Measurements from ENCODE around the gene UFD1. TPM values are rescaled to one million over a fixed set of nuclear protein-coding genes. Genes with fewer than 3 reads are reported as not detected.

Gene UFD1
- total RNA-seq, 1 experiment from 2014 or later = 57.9 TPM

DNA sequence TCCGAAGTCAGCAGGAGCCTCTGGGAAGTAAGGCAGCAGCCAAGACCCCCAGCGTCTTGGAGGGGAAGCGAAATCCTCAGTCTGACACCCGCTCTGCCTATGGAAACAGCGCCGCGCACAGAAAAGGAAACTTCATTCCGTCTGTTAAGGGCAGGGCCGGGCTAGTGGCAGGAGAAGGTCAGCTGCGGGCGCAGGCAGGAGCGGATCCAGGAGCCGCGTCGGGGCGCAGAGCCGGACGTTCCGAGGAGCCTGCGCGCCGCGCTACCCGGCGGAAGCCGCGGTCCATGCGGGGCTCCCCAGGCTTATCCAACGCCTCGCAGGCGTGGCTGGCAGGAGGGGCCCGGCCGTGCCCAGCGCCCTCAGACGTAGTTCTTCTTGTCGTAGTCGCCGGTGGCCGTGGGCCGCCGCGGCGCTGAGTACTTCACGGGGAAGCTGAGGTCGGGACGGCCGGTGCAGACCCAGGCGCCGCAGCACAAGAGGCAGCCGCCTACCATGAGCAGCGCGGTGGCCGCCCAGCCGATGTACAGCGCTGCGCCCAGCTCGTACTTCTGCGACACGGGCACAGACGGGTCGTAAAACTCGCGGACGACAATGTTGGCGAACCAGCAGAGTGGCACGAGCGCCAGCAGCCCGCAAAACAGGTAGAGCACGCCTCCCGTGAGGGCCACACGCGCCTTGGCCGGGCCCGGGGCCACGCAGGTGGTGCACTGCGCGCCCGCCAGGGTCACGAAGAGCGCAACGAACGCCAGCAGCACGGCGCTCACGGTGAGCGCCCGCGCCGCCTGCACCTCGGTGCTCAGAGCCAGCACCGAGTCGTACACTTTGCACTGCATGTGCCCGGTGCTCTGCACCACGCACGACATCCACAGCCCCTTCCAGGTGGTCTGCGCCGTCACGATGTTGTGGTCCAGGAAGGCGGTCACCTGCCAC is 44.5 kb upstream of the UFD1 start (continued):
- TF ChIP-seq, protein P1, sequence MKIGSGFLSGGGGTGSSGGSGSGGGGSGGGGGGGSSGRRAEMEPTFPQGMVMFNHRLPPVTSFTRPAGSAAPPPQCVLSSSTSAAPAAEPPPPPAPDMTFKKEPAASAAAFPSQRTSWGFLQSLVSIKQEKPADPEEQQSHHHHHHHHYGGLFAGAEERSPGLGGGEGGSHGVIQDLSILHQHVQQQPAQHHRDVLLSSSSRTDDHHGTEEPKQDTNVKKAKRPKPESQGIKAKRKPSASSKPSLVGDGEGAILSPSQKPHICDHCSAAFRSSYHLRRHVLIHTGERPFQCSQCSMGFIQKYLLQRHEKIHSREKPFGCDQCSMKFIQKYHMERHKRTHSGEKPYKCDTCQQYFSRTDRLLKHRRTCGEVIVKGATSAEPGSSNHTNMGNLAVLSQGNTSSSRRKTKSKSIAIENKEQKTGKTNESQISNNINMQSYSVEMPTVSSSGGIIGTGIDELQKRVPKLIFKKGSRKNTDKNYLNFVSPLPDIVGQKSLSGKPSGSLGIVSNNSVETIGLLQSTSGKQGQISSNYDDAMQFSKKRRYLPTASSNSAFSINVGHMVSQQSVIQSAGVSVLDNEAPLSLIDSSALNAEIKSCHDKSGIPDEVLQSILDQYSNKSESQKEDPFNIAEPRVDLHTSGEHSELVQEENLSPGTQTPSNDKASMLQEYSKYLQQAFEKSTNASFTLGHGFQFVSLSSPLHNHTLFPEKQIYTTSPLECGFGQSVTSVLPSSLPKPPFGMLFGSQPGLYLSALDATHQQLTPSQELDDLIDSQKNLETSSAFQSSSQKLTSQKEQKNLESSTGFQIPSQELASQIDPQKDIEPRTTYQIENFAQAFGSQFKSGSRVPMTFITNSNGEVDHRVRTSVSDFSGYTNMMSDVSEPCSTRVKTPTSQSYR (CRISPR knock-in tag; IDR thresholded peaks at IDR 0.05) = 0 out of 2 replicates have a peak, but pooled peaks have one; percentile 26
- TF ChIP-seq, protein P2, sequence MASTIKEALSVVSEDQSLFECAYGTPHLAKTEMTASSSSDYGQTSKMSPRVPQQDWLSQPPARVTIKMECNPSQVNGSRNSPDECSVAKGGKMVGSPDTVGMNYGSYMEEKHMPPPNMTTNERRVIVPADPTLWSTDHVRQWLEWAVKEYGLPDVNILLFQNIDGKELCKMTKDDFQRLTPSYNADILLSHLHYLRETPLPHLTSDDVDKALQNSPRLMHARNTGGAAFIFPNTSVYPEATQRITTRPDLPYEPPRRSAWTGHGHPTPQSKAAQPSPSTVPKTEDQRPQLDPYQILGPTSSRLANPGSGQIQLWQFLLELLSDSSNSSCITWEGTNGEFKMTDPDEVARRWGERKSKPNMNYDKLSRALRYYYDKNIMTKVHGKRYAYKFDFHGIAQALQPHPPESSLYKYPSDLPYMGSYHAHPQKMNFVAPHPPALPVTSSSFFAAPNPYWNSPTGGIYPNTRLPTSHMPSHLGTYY (CRISPR knock-in tag; IDR thresholded peaks at IDR 0.05) = no peak
- TF ChIP-seq, protein P3, sequence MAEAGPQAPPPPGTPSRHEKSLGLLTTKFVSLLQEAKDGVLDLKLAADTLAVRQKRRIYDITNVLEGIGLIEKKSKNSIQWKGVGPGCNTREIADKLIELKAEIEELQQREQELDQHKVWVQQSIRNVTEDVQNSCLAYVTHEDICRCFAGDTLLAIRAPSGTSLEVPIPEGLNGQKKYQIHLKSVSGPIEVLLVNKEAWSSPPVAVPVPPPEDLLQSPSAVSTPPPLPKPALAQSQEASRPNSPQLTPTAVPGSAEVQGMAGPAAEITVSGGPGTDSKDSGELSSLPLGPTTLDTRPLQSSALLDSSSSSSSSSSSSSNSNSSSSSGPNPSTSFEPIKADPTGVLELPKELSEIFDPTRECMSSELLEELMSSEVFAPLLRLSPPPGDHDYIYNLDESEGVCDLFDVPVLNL (CRISPR knock-in tag; IDR thresholded peaks at IDR 0.05; ENCODE audit: borderline replicate concordance, low read depth) = no peak
- TF ChIP-seq SOX15 (CRISPR knock-in tag; IDR thresholded peaks at IDR 0.05) (no peak), HMGA2 (CRISPR knock-in tag; IDR thresholded peaks at IDR 0.05) (no peak), JUN (CRISPR knock-in tag; IDR thresholded peaks at IDR 0.05) (no peak), NFE2L1 (CRISPR knock-in tag; IDR thresholded peaks at IDR 0.05) (no peak), GTF2I (CRISPR knock-in tag; conservative IDR thresholded peaks at IDR 0.05) (no peak), FOXJ3 (CRISPR knock-in tag; IDR thresholded peaks at IDR 0.05; ENCODE audit: borderline replicate concordance) (no peak), JAZF1 (CRISPR knock-in tag; IDR thresholded peaks at IDR 0.05) (no peak), RELA (CRISPR knock-in tag; IDR thresholded peaks at IDR 0.05; ENCODE audit: borderline replicate concordance) (peak; percentile 15; the same call in 1 of the 2 replicates), FOXK1 (CRISPR knock-in tag; IDR thresholded peaks at IDR 0.05) (peak; percentile 72), HMGXB4 (CRISPR knock-in tag; IDR thresholded peaks at IDR 0.05) (no peak), USF2 (CRISPR knock-in tag; IDR thresholded peaks at IDR 0.05) (no peak), MAX (CRISPR knock-in tag; IDR thresholded peaks at IDR 0.05) (no peak), NR1H2 (CRISPR knock-in tag; IDR thresholded peaks at IDR 0.05) (no peak), ETV6 (CRISPR knock-in tag; IDR thresholded peaks at IDR 0.05) (no peak), PRDM15 (CRISPR knock-in tag; IDR thresholded peaks at IDR 0.05) (no peak; the same call in 1 of the 2 replicates), SP1 (CRISPR knock-in tag; conservative IDR thresholded peaks at IDR 0.05) (no peak), ZNF423 (CRISPR knock-in tag; IDR thresholded peaks at IDR 0.05) (no peak), TEAD4 (CRISPR knock-in tag; IDR thresholded peaks at IDR 0.05) (no peak)
- TF ChIP-seq, protein P4, sequence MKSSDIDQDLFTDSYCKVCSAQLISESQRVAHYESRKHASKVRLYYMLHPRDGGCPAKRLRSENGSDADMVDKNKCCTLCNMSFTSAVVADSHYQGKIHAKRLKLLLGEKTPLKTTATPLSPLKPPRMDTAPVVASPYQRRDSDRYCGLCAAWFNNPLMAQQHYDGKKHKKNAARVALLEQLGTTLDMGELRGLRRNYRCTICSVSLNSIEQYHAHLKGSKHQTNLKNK (CRISPR knock-in tag; IDR thresholded peaks at IDR 0.05) = no peak
- TF ChIP-seq, protein P5, sequence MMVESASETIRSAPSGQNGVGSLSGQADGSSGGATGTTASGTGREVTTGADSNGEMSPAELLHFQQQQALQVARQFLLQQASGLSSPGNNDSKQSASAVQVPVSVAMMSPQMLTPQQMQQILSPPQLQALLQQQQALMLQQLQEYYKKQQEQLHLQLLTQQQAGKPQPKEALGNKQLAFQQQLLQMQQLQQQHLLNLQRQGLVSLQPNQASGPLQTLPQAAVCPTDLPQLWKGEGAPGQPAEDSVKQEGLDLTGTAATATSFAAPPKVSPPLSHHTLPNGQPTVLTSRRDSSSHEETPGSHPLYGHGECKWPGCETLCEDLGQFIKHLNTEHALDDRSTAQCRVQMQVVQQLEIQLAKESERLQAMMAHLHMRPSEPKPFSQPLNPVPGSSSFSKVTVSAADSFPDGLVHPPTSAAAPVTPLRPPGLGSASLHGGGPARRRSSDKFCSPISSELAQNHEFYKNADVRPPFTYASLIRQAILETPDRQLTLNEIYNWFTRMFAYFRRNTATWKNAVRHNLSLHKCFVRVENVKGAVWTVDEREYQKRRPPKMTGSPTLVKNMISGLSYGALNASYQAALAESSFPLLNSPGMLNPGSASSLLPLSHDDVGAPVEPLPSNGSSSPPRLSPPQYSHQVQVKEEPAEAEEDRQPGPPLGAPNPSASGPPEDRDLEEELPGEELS (CRISPR knock-in tag; IDR thresholded peaks at IDR 0.05) = 0 out of 2 replicates have a peak, but pooled peaks have one; percentile 20
